Spleen (tissue), 7 donors: ENCODE results near the gene DYRK1A.

Experiments used
- POLR2A ChIP-seq, 3 donors: fragments of 450-650 bp; IDR thresholded peaks; one replicate each; pipeline ENCODE4 v1.5.1; 2017; ENCODE audit warnings: antibody characterized with exemption in 3 of 3, mild to moderate bottlenecking in 1 of 3
- POLR2AphosphoS5 ChIP-seq, 3 donors: sonication (generic); formaldehyde crosslinking; IDR thresholded peaks; one replicate each; pipeline ENCODE4 v1.5.1; 2017; ENCODE audit warnings: antibody characterized with exemption in 3 of 3
- TF ChIP-seq, protein P1 (sequence below), 11 experiments: fragments of 200-600 bp in 7 of 11; fragments of 450-650 bp in 4 of 11; sonication (generic) in 4 of 11; IDR thresholded peaks in 8 of 11; conservative IDR thresholded peaks in 3 of 11; 1 replicate in 7 of 11; 2 replicates in 4 of 11; pipeline versions ENCODE4 v1.4.0 to v1.8.0; 2016 to 2021; ENCODE audit warnings: antibody characterized with exemption in 11 of 11, inconsistent platforms in 4 of 11, mild to moderate bottlenecking in 1 of 11
- donor health status: DM: no; HTN: no; CAD: no; lungs with moderate emphysema.
- donor health status: DM: no; HTN: no; CAD: no.
- donor health status: DM: no; HTN: no; CAD: no.

GRCh38 chr21:37484535-37485474, 118.2 kb downstream of the DYRK1A start:
- no peak for TF ChIP-seq POLR2A (IDR thresholded peaks at IDR 0.05)
- TF ChIP-seq, protein P1, sequence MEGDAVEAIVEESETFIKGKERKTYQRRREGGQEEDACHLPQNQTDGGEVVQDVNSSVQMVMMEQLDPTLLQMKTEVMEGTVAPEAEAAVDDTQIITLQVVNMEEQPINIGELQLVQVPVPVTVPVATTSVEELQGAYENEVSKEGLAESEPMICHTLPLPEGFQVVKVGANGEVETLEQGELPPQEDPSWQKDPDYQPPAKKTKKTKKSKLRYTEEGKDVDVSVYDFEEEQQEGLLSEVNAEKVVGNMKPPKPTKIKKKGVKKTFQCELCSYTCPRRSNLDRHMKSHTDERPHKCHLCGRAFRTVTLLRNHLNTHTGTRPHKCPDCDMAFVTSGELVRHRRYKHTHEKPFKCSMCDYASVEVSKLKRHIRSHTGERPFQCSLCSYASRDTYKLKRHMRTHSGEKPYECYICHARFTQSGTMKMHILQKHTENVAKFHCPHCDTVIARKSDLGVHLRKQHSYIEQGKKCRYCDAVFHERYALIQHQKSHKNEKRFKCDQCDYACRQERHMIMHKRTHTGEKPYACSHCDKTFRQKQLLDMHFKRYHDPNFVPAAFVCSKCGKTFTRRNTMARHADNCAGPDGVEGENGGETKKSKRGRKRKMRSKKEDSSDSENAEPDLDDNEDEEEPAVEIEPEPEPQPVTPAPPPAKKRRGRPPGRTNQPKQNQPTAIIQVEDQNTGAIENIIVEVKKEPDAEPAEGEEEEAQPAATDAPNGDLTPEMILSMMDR (IDR thresholded peaks at IDR 0.05 in 8 of 11, conservative IDR thresholded peaks at IDR 0.05 in 3 of 11): no peak
- TF ChIP-seq POLR2AphosphoS5 (IDR thresholded peaks at IDR 0.05): no peak
